ENCODE measurements around the gene EPB41L5.
"Not testable (repeated sequence)": the region's sequence is repeated elsewhere in the genome, so short reads cannot be mapped to it uniquely, and the experiment has no call there.

Gene EPB41L5

DNA sequence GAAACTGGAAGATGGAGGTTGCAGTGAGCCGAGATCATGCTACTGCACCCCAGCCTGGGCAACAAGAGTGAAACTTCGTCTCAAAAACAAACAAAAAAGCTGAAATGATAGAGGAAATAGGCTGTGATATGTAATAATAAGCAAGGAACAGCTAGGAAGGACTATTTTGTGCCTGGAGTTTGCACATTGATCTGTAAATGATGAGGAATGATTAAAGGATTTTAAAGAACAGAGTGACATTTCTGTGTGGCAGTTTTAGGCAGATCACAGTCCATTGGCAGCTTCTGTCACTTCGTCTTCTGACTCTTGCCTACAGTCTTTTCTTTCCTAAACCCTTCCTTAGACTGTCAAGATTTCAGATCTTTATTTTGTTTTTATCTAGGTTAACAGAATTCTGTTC lies 19.4 kb downstream of the EPB41L5 start:
- DNase-seq = no peak

DNA sequence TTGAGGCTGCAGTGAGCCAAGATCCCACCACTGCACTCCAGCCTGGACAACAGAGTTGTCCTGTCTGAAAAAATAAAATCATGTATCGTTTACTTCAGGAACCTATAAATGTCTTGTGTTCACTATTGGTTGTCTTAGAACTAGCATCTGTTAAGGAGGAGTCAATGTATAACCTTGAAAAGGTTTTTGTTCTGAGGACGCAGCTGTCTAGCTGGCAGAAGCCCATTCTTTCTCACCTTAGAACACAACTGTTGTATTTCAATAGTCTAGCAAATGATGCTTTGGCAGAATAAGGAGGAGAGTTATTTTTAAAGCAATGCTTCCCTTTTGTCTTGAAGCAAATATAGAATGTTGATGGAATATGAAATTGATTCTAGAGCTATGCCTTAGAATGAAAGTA lies 21.1 kb downstream of the EPB41L5 start:
- DNase-seq = no peak

DNA sequence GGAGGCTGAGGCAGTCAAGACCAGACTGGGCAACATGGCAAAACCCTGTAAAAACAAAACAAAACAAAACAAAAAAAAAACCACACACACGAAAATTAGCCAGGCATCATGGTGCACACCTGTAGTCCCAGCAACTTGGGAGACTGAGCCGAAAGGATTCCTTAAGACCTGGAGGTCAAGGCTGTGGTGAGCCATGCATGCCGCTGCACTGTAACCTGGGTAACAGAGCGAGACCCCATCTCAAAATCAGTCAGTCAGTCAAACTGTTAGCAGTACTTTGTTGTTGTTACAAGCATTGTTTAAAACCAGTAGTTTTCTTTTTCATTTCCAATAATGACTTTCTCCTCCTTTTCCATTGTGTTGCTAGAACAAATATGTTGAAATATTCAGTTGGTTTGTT lies 21.7 kb downstream of the EPB41L5 start:
- DNase-seq = no peak

GRCh38 chr2:120036145-120036544 lies 23.3 kb downstream of the EPB41L5 start:
- no peak for DNase-seq

DNA sequence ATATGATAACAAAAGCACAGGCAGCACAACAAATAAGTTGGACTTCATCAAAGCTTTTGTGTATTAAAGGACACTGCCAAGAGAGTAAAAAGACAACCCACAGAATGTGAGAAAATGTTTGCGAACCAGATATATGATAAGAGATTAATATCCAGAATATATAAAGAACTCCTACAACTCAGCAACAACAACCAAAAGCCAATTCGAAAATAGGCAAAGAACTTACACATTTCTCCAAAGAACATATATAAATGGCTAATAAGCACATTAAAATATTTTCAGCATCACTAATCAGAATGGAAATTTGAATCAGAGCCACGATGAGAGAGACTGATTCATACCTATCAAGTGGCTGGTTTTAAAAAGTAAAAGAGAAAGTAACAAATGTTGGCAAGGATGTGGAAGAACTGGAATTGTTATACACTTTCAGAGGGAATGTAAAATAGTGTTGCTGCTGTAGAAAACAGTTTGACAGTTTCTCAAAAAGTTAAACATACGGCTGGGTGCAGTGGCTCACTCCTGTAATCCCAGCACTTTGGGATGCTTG lies 25.2 kb downstream of the EPB41L5 start:
- no peak for DNase-seq

DNA sequence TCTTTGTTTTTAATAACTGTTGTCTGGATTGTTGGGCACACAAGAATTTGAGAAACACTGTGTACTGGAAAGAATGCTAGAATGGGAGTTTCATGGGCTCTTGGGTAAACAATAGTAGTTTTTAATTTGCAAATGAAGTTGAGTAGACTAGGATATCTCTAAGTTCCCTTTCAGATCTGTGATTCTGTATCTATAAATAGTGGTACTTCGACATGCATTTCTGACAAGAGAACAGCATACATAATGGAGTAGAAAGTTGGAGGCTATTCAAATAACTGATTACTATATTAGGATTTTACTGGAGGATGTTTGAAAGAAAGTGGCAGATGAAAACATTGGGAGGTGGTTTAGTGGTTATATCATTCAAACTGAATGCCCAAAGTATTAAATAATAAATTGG lies 29.5 kb downstream of the EPB41L5 start:
- DNase-seq = no peak

- DNase-seq = peak; percentile 37
Observed at GRCh38 chr2:120044336-120044735, 31.5 kb downstream of the EPB41L5 start.

DNA sequence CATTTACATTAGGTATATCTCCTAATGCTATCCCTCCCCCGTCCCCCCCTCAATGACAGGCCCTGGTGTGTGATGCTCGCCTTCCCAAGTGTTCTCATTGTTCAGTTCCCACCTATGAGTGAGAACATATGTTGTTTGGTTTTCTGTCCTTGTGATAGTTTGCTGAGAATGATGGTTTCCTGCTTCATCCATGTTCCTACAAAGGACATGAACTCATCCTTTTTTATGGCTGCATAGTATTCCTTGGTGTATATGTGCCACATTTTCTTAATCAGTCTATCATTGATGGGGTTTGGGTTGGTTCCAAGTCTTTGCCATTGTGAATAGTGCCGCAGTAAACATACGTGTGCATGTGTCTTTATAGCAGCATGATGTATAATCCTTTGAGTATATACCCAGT lies 32.9 kb downstream of the EPB41L5 start:
- not testable (repeated sequence) for DNase-seq

- not testable (repeated sequence) for DNase-seq
Observed at GRCh38 chr2:120046252-120046651, 33.4 kb downstream of the EPB41L5 start.

- no peak for DNase-seq
Observed at GRCh38 chr2:120052597-120052996, 39.7 kb downstream of the EPB41L5 start.

- no peak for DNase-seq
Observed at GRCh38 chr2:120053891-120054290, 41.0 kb downstream of the EPB41L5 start.

DNA sequence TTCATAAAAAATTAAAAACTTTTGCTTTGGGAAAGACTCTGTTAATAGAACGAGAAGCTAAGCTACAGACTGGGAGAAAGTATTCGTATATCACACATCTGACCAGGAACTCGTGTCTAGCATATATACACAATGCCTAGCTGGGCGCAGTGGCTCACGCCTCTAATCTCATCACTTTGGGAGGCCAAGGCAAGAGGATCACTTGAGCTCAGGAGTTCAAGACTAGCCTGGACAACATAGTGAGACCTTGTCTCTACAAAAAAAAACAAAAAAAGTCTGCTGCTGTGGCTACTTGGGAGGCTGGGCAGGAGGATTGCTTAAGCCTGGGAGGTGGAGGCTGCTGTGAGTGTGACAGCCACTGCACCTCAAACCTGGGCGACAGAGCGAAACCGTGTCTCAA lies 46.6 kb downstream of the EPB41L5 start:
- DNase-seq = no peak

DNA sequence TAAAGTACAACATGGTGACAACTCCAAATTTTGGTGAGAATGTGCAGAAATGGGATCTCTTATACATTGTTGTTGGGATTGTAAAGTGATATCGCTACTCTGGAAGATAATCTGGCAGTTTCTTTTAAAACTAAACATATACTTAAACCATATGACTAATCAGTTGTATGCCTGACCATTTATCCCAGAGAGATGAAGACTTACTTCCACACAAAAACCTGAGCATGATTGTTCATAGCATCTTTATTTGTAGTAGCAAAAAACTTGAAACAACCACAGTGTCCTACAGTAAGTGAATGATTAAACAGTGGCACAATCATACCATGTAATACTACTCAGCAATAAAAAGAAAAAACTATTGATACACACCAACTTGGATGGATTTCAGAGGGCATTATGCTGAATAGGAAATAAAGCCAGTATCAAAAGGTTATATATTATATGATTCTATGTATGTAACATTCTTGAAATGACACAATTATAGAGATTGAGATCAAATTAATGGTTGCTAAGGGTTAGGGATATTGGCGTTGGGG lies 47.3 kb downstream of the EPB41L5 start:
- DNase-seq = no peak

- DNase-seq = no peak
Observed at GRCh38 chr2:120064664-120065063, 51.8 kb downstream of the EPB41L5 start.

GRCh38 chr2:120066800-120067547 lies 54.1 kb downstream of the EPB41L5 start:
- no peak for DNase-seq

DNA sequence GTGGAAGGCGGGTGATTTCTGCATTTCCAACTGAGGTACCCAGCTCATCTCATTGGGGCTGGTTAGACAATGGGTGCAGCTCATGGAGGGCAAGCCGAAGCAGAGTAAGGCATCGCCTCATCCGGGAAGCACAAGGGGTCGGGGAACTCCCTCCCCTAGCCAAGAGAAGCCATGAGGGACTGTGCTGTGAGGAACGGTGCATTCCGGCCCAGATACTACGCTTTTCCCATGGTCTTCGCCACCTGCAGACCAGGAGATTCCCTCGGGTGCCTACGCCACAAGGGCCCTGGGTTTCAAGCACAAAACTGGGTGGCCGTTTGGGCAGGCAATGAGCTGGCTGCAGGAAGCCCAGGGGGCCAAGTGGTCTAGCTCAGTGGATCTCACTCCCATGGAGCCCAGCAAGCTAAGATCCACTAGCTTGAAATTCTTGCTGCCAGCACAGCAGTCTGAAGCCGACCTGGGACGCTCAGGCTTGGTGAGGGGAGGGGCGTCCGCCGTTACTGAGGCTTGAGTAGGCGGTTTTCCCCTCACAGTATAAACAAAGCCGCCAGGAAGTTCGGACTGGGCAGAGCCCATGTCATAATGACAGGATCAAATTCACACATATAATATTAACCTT lies 55.3 kb downstream of the EPB41L5 start:
- DNase-seq = not testable (repeated sequence)

GRCh38 chr2:120075545-120075944 lies 62.7 kb downstream of the EPB41L5 start:
- DNase-seq = no peak

DNA sequence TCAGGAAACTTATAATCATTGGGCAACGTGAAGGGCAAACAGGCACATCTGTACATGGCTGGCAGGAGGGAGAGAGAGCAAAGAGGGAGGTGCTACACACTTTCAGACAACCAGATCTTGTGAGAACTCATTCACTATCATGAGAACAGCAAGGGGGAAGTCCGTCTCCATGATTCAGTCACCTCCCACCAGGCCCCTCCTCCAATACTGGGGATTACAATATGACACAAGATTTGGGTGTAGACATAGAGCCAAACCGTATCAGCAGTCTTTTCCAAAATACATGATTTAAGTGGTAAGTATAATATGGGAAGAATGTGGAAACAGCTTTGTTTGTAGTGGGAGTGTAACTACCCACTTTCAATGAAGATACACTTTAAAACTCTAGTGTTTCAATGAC lies 65.0 kb downstream of the EPB41L5 start:
- DNase-seq = peak; percentile 57

DNA sequence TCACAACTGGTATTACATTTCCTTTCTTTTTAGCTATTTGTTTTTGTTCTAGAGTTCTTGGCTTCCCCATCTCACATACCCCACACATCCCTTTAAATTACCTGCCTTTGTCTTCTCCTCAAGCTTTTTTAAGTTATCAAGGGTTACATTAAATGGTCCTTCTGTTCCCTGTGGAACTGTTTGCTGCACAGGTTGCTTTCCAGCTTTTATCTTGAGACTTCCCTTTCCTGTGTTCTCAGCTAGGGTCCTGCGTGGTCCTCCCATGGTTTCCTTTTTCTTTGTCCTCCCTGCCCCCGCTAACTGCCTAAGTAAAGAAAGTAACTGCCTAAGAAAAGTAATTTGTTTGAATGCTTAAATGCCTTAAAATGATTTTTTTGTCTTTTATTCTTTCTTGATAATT lies 66.8 kb downstream of the EPB41L5 start:
- DNase-seq = no peak

GRCh38 chr2:120091436-120091835 lies 78.6 kb downstream of the EPB41L5 start:
- no peak for DNase-seq

- no peak for DNase-seq
Observed at GRCh38 chr2:120094795-120095194, 81.9 kb downstream of the EPB41L5 start.

GRCh38 chr2:120100627-120101026 lies 87.8 kb downstream of the EPB41L5 start:
- DNase-seq = no peak

- DNase-seq = no peak
Observed at GRCh38 chr2:120103723-120104467, 91.0 kb downstream of the EPB41L5 start.
